IPS-NIHi11 (cell line): Measurements from ENCODE around the gene GRAMD1A.
"Not testable (repeated sequence)": the region's sequence is repeated elsewhere in the genome, so short reads cannot be mapped to it uniquely, and the experiment has no call there.

ENCODE experiments used
- DNase-seq: peaks from one replicate; pipeline ENCODE4 v3.0.0; 2012; ENCODE audit warnings: mixed read lengths, low spot score

GRAMD1A gene

GRCh38 chr19:35004517-35005255 is 4.6 kb downstream of the GRAMD1A start:
- no peak for DNase-seq

- DNase-seq, result no peak
These were observed 5.3 kb downstream of the GRAMD1A start for GRCh38 chr19:35005256-35005977.

GRCh38 chr19:35006007-35006341 is 5.9 kb downstream of the GRAMD1A start:
- not testable (repeated sequence) for DNase-seq

GRCh38 chr19:35006342-35006998 is 6.3 kb downstream of the GRAMD1A start:
- DNase-seq, result no peak

- DNase-seq, result no peak
These were observed 6.9 kb downstream of the GRAMD1A start for GRCh38 chr19:35006999-35007365.

- not testable (repeated sequence) for DNase-seq
These were observed 7.3 kb downstream of the GRAMD1A start for GRCh38 chr19:35007427-35007826.

- no peak for DNase-seq
These were observed 8.8 kb downstream of the GRAMD1A start for GRCh38 chr19:35008891-35009341.

GRCh38 chr19:35009424-35010415 is 9.6 kb downstream of the GRAMD1A start:
- DNase-seq, result no peak

GRCh38 chr19:35011091-35011689 is 11.1 kb downstream of the GRAMD1A start:
- no peak for DNase-seq

GRCh38 chr19:35011737-35012682 is 11.9 kb downstream of the GRAMD1A start:
- DNase-seq, result no peak

- DNase-seq, result peak; percentile 97
These were observed 13.1 kb downstream of the GRAMD1A start for GRCh38 chr19:35013041-35013819.

- DNase-seq, result no peak
These were observed 14.0 kb downstream of the GRAMD1A start for GRCh38 chr19:35013820-35014754.

- DNase-seq, result not testable (repeated sequence)
These were observed 14.7 kb downstream of the GRAMD1A start for GRCh38 chr19:35014774-35015173.

- no peak for DNase-seq
These were observed 15.3 kb downstream of the GRAMD1A start for GRCh38 chr19:35015270-35015953.

- no peak for DNase-seq
These were observed 15.8 kb downstream of the GRAMD1A start for GRCh38 chr19:35015954-35016351.

GRCh38 chr19:35017507-35017906 is 17.4 kb downstream of the GRAMD1A start:
- DNase-seq, result no peak

GRCh38 chr19:35018379-35018778 is 18.3 kb downstream of the GRAMD1A start:
- DNase-seq, result no peak

- DNase-seq, result no peak
These were observed 19.0 kb downstream of the GRAMD1A start for GRCh38 chr19:35019144-35019543.
